Naive thymus-derived CD4-positive, alpha-beta T cell (primary cell): ENCODE results near the gene NNAT. TPM values are rescaled to one million over a fixed set of nuclear protein-coding genes. Genes with fewer than 3 reads are reported as not detected.

Source experiments
- ATAC-seq: fragments of 150-1000 bp; cut with Tn5 transposase; 2 replicates; pipeline ENCODE4 v1.10.0; 2021; ENCODE audit warnings: mild to moderate bottlenecking, moderate library complexity
- CTCF ChIA-PET: fragments of 350-600 bp; sonication (Branson Sonifier 250); formaldehyde crosslinking; loops from one replicate; lab custom pipeline; 2021; ENCODE audit warnings: antibody characterized with exemption; lab: Charles Lee
- POLR2A ChIA-PET: fragments of 350-600 bp; sonication (Branson Sonifier 250); formaldehyde crosslinking; loops from one replicate; lab custom pipeline; 2021; ENCODE audit warnings: antibody characterized with exemption, inconsistent platforms; lab: Charles Lee
- DNase-seq, 9 donors: peaks; one replicate each; pipeline versions ENCODE4 v3.0.0 to v3.0.0-alpha.2; 2020 to 2022; ENCODE audit warnings: mixed read lengths in 1 of 9
- H3K27ac ChIP-seq: one replicate; pipeline ENCODE4 v1.7.0; 2013; ENCODE audit warnings: mild to moderate bottlenecking, low read depth, low read length, moderate library complexity
- H3K27me3 ChIP-seq, 2 donors: one replicate each; pipeline ENCODE4 v1.7.0; 2013; ENCODE audit warnings: low read length in 2 of 2, mild to moderate bottlenecking in 2 of 2, moderate library complexity in 2 of 2; ENCODE audit not compliant: control insufficient read depth in 2 of 2, insufficient read depth in 2 of 2
- H3K36me3 ChIP-seq, 3 experiments: 1 replicate in 2 of 3; 2 replicates in 1 of 3; pipeline ENCODE4 v1.7.0; 2013; ENCODE audit warnings: low read length in 3 of 3, mild to moderate bottlenecking in 3 of 3, moderate library complexity in 1 of 3; ENCODE audit not compliant: insufficient read depth in 3 of 3, control insufficient read depth in 2 of 3
- H3K4me1 ChIP-seq, 2 donors: one replicate each; pipeline ENCODE4 v1.7.0; 2013; ENCODE audit warnings: low read length in 2 of 2, mild to moderate bottlenecking in 2 of 2, moderate library complexity in 1 of 2; ENCODE audit not compliant: control insufficient read depth in 2 of 2, insufficient read depth in 2 of 2
- H3K4me3 ChIP-seq: 2 replicates; pipeline ENCODE4 v1.7.0; 2013; ENCODE audit warnings: mild to moderate bottlenecking, low read length
- H3K9me3 ChIP-seq, 3 experiments: 1 replicate in 2 of 3; 2 replicates in 1 of 3; pipeline ENCODE4 v1.7.0; 2013; ENCODE audit warnings: low read length in 3 of 3; ENCODE audit not compliant: control insufficient read depth in 2 of 3
- H3K27ac Mint-ChIP-seq, 9 donors: one replicate each; pipeline ENCODE4 v1.8.0; 2020 to 2022; ENCODE audit warnings: mixed read lengths in 9 of 9, mild to moderate bottlenecking in 8 of 9, moderate library complexity in 5 of 9, inconsistent platforms in 2 of 9
- H3K27me3 Mint-ChIP-seq, 5 donors: one replicate each; pipeline ENCODE4 v1.8.0; 2021 to 2022; ENCODE audit warnings: mixed read lengths in 5 of 5, mild to moderate bottlenecking in 1 of 5
- H3K36me3 Mint-ChIP-seq, 5 donors: one replicate each; pipeline ENCODE4 v1.8.0; 2020 to 2022; ENCODE audit warnings: mixed read lengths in 5 of 5, mild to moderate bottlenecking in 3 of 5, inconsistent platforms in 1 of 5
- H3K4me1 Mint-ChIP-seq, 7 donors: one replicate each; pipeline ENCODE4 v1.8.0; 2020 to 2022; ENCODE audit warnings: mixed read lengths in 7 of 7, mild to moderate bottlenecking in 3 of 7, inconsistent platforms in 1 of 7
- H3K4me3 Mint-ChIP-seq, 10 donors: one replicate each; pipeline ENCODE4 v1.8.0; 2020 to 2022; ENCODE audit warnings: mild to moderate bottlenecking in 10 of 10, mixed read lengths in 10 of 10, moderate library complexity in 6 of 10, inconsistent platforms in 2 of 10
- H3K9me3 Mint-ChIP-seq, 11 donors: one replicate each; pipeline ENCODE4 v1.8.0; 2020 to 2022; ENCODE audit warnings: mixed read lengths in 11 of 11, mild to moderate bottlenecking in 4 of 11, inconsistent platforms in 1 of 11, moderate library complexity in 1 of 11
- intact Hi-C, 2 donors: fragments of 100-400 bp; cut with micrococcal nuclease; formaldehyde crosslinking; loops; one replicate each; pipeline ENCODE4 v1.15.1; 2023
- polyA plus RNA-seq, 2 donors: library from polyadenylated mRNA; unstranded; fragments of 300-500 nt; fragmentation: Illumina TruSeq; gene quantifications; one replicate each; pipeline ENCODE4 v1.2.3, GENCODE V29; 2021
- total RNA-seq, 6 experiments: library from RNA in 5 of 6; stranded (reverse) in 5 of 6; gene quantifications; 1 replicate in 5 of 6; 2 replicates in 1 of 6; pipeline ENCODE4 v1.2.3 and lab custom pipeline; 2021 to 2026

NNAT gene
- total and polyA plus RNA-seq, 7 experiments from 2014 or later = not detected

- no peak for DNase-seq
- Histone ChIP-seq H3K4me1 (no peaks in the 10 kb centered on the region), H3K27me3 (no peaks in the 10 kb centered on the region), H3K36me3 (no peaks in the 10 kb centered on the region), H3K4me3 (no peak overlapping the region), H3K9me3 (no peaks in the 10 kb centered on the region), H3K27ac (no peak overlapping the region)
- Mint-ChIP-seq H3K27ac (no peak overlapping the region), H3K36me3 (no peaks in the 10 kb centered on the region), H3K4me3 (no peak overlapping the region), H3K27me3 (peaks cover 24 to 31% (median 27%) of the 10 kb centered on the region in 5 donors), H3K9me3 (peaks cover 0 to 2% (median 0%) of the 10 kb centered on the region in 11 donors), H3K4me1 (no peaks in the 10 kb centered on the region)
- intact Hi-C loops = no loop called here
- POLR2A ChIA-PET = no interaction called here
- CTCF ChIA-PET = no interaction called here
- ATAC-seq = no peak
Observed at GRCh38 chr20:37558779-37559178, 37.7 kb downstream of the NNAT start.

DNA sequence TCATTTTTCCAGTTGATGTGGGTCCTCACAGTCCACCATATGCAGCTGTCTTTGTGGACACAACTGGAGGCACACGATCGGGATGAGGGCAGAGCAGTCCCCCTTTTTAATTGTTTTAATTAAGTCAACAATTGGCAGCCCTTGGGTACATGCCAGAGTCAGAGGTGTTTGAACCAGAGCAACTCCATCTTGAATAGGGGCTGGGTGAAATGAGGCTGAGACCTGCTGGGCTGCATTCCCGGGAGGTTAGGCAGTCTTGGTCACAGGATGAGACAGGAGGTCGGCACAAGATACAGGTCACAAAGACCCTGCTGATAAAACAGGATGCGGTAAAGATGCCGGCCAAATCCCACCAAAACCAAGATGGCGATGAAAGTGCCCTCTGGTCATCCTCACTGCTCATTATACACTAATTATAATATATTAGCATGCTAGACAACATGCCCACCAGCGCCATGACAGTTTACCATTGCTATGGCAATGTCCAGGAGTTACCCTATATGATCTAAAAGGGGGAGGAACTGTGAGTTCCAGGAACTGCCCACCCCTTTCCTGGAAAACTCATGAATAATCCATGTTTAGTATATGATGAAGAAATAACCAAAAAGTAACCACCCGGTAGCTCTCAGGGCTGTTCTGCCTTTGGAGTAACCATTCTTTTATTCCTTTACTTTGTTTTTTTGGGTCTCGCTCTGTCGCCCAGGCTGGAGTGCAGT, 38.4 kb downstream of the NNAT start:
- Mint-ChIP-seq H3K4me1 (no peaks in the 10 kb centered on the region), H3K27me3 (peaks cover 24 to 31% (median 28%) of the 10 kb centered on the region in 5 donors), H3K27ac (no peak overlapping the region), H3K4me3 (no peak overlapping the region), H3K9me3 (peaks cover 0 to 2% (median 0%) of the 10 kb centered on the region in 11 donors), H3K36me3 (no peaks in the 10 kb centered on the region)
- intact Hi-C loops = no loop called here
- no peaks in the 10 kb centered on the region for H3K4me1 ChIP-seq
- ATAC-seq (no peak), DNase-seq (no peak)
- no peaks in the 10 kb centered on the region for H3K36me3 ChIP-seq
- ChIA-PET POLR2A (no interaction called here), CTCF (no interaction called here)
- H3K4me3 ChIP-seq = no peak overlapping the region
- H3K27me3 ChIP-seq = no peaks in the 10 kb centered on the region
- H3K27ac ChIP-seq = no peak overlapping the region
- H3K9me3 ChIP-seq = no peaks in the 10 kb centered on the region

GRCh38 chr20:37560629-37561028, 39.6 kb downstream of the NNAT start:
- peaks cover 26 to 36% (median 35%) of the 10 kb centered on the region in 5 donors for H3K27me3 Mint-ChIP-seq
- H3K9me3 Mint-ChIP-seq = peaks cover 0 to 2% (median 0%) of the 10 kb centered on the region in 11 donors
- ATAC-seq = no peak
- no peak for DNase-seq
- H3K27ac Mint-ChIP-seq = no peak overlapping the region
- ChIA-PET CTCF (no interaction called here), POLR2A (no interaction called here)
- no peak overlapping the region for H3K4me3 ChIP-seq
- H3K27ac ChIP-seq = no peak overlapping the region
- no peak overlapping the region for H3K4me3 Mint-ChIP-seq
- no peaks in the 10 kb centered on the region for H3K4me1 Mint-ChIP-seq
- no peaks in the 10 kb centered on the region for H3K36me3 ChIP-seq
- H3K4me1 ChIP-seq = no peaks in the 10 kb centered on the region
- H3K9me3 ChIP-seq = no peaks in the 10 kb centered on the region
- no peaks in the 10 kb centered on the region for H3K27me3 ChIP-seq
- intact Hi-C loops = no loop called here
- H3K36me3 Mint-ChIP-seq = no peaks in the 10 kb centered on the region

DNA sequence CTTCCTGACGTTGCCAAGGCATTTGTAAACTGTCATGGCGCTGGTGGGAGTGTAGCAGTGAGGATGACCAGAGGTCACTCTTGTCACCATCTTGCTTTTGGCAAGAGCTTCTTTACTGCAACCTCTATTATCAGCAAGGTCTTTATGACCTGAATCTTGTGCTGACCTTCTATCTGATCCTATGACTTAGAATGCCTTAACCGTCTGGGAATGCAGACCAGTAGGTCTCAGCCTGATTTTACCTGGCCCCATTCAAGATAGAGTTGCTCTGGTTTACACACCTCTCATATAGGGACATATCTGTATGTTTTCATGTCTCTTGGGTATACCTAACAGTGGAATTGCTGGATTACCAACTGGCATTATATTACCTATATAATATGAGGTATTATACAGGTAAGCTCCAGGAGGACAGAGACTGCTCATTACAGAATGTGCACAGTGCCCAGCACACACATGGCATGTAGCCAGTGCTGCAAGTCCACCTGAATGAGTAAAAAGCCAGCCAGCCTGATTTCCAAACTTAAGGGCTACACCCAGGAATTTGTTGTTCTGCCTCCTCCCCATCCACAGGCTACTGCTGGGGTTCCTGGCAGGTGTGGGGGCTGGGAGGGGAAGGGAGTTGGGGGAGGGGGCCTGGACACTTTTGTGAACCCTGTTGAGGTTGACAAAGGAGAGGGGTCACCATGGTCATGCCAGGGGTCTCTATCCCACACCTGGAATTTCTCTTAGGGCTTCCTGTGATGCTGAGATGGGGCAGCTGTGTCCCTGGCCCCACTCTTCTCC, 41.8 kb downstream of the NNAT start:
- intact Hi-C loops = no loop called here

GRCh38 chr20:37564016-37564387, 43.0 kb downstream of the NNAT start:
- POLR2A ChIA-PET = no interaction called here
- Mint-ChIP-seq H3K9me3 (peaks cover 0 to 2% (median 0%) of the 10 kb centered on the region in 11 donors), H3K4me1 (peaks cover 0 to 9% (median 3%) of the 10 kb centered on the region in 7 donors), H3K27ac (no peak overlapping the region), H3K27me3 (peaks cover 38 to 43% (median 41%) of the 10 kb centered on the region in 5 donors), H3K36me3 (no peaks in the 10 kb centered on the region), H3K4me3 (no peak overlapping the region)
- Histone ChIP-seq H3K4me3 (no peak overlapping the region), H3K27me3 (no peaks in the 10 kb centered on the region), H3K36me3 (no peaks in the 10 kb centered on the region), H3K4me1 (no peaks in the 10 kb centered on the region), H3K9me3 (no peaks in the 10 kb centered on the region), H3K27ac (no peak overlapping the region)
- CTCF ChIA-PET = interaction anchor here (1.5 kb wide), 1 partner anchor 10 kb away, joined by 4 read pairs; no protein-coding TSS in a partner anchor
- no peak for ATAC-seq
- DNase-seq = no peak
- intact Hi-C loops = loop anchor here in 1 of 2 donors (1.0 kb wide), 1 partner anchor 658 kb away; no protein-coding TSS in a partner anchor

More for the DNA sequence above, 41.8 kb downstream of the NNAT start:
- Histone ChIP-seq H3K4me1 (no peaks in the 10 kb centered on the region), H3K9me3 (no peaks in the 10 kb centered on the region), H3K4me3 (no peak overlapping the region), H3K36me3 (no peaks in the 10 kb centered on the region), H3K27me3 (no peaks in the 10 kb centered on the region), H3K27ac (no peak overlapping the region)
- ATAC-seq = no peak
- Mint-ChIP-seq H3K4me1 (peaks cover 0 to 6% (median under 1%) of the 10 kb centered on the region in 7 donors), H3K36me3 (no peaks in the 10 kb centered on the region), H3K9me3 (peaks cover 0 to 2% (median 0%) of the 10 kb centered on the region in 11 donors), H3K27me3 (peaks cover 30 to 35% (median 32%) of the 10 kb centered on the region in 5 donors), H3K4me3 (no peak overlapping the region), H3K27ac (no peak overlapping the region)
- CTCF ChIA-PET = no interaction called here
- DNase-seq = no peak
- POLR2A ChIA-PET = no interaction called here

GRCh38 chr20:37564388-37565133, 43.5 kb downstream of the NNAT start:
- H3K27ac ChIP-seq = no peak overlapping the region
- CTCF ChIA-PET = interaction anchor here (1.5 kb wide), 1 partner anchor 10 kb away, joined by 4 read pairs; no protein-coding TSS in a partner anchor
- H3K4me1 Mint-ChIP-seq = peaks cover 0 to 9% (median 3%) of the 10 kb centered on the region in 7 donors
- H3K4me3 Mint-ChIP-seq = no peak overlapping the region
- no peaks in the 10 kb centered on the region for H3K9me3 ChIP-seq
- no peaks in the 10 kb centered on the region for H3K4me1 ChIP-seq
- H3K36me3 Mint-ChIP-seq = no peaks in the 10 kb centered on the region
- H3K27me3 ChIP-seq = no peaks in the 10 kb centered on the region
- POLR2A ChIA-PET = no interaction called here
- H3K27ac Mint-ChIP-seq = no peak overlapping the region
- H3K9me3 Mint-ChIP-seq = peaks cover 0 to 2% (median 0%) of the 10 kb centered on the region in 11 donors
- intact Hi-C loops = loop anchor here in 1 of 2 donors (1.0 kb wide), 1 partner anchor 658 kb away; no protein-coding TSS in a partner anchor
- ATAC-seq (peak; percentile 52), DNase-seq (peak in 7 of 9 donors; percentile 9 to 63 (median 26))
- no peak overlapping the region for H3K4me3 ChIP-seq
- peaks cover 41 to 48% (median 43%) of the 10 kb centered on the region in 5 donors for H3K27me3 Mint-ChIP-seq
- no peaks in the 10 kb centered on the region for H3K36me3 ChIP-seq
